Esophagus muscularis mucosa (tissue), 3 donors: ENCODE data around the gene PLEKHA5.

Source experiments
- CTCF ChIP-seq, 3 experiments: fragments of 200-600 bp in 2 of 3; fragments of 450-650 bp in 1 of 3; sonication (generic) in 2 of 3; IDR thresholded peaks; one replicate each; pipeline ENCODE4 v1.5.1; 2017 to 2019; ENCODE audit warnings: antibody characterized with exemption in 3 of 3, mild to moderate bottlenecking in 2 of 3, moderate library complexity in 1 of 3
- POLR2AphosphoS5 ChIP-seq, 2 donors: sonication (generic); formaldehyde crosslinking; IDR thresholded peaks; one replicate each; pipeline ENCODE4 v1.6.1; 2017; ENCODE audit warnings: antibody characterized with exemption in 2 of 2

- TF ChIP-seq CTCF (IDR thresholded peaks at IDR 0.05), result no peak
- TF ChIP-seq POLR2AphosphoS5 (IDR thresholded peaks at IDR 0.05), result no peak
These were observed 109.0 kb downstream of the PLEKHA5 start for GRCh38 chr12:19238540-19238939.
